Panc1 (cell line): ENCODE data around the gene FAM53B. TPM values are rescaled to one million over a fixed set of nuclear protein-coding genes. Genes with fewer than 3 reads are reported as not detected.
A peak's percentile ranks its signal among the peaks of the same experiment; 100 is the strongest.

Source experiments
- ATAC-seq: fragments of 200-7000 bp; cut with Tn5 transposase; 2 replicates; pipeline ENCODE4 v1.9.1; 2020; ENCODE audit warnings: mild to moderate bottlenecking, moderate library complexity
- BruUV-seq: library from RNA; stranded (reverse); fragments of 400-500 nt; replicated peaks from 2 replicates; lab custom pipeline; 2021; lab: Mats Ljungman, UMichigan
- CTCF ChIA-PET: fragments of 300-600 bp; sonication (Branson Sonifier 250); formaldehyde crosslinking; loops from one replicate; lab custom pipeline; 2022; ENCODE audit warnings: antibody characterized with exemption; lab: Charles Lee
- POLR2A ChIA-PET: fragments of 300-600 bp; sonication (Branson Sonifier 250); formaldehyde crosslinking; loops from one replicate; lab custom pipeline; 2022; ENCODE audit warnings: antibody characterized with exemption; lab: Charles Lee
- DNase-seq: peaks from one replicate; pipeline ENCODE4 v3.0.0-alpha.2; 2010; ENCODE audit warnings: low read depth, low spot score
- H3K27ac ChIP-seq: 2 replicates; pipeline ENCODE4 v1.5.1; 2011; ENCODE audit warnings: mild to moderate bottlenecking, low read length, inconsistent platforms
- H3K27me3 ChIP-seq: fragments of 200-500 bp; sonication (Bioruptor generic); 2 replicates; pipeline ENCODE4 v1.6.0; 2014; ENCODE audit warnings: low read length, inconsistent platforms; ENCODE audit not compliant: control insufficient read depth, insufficient read depth
- H3K36me3 ChIP-seq: fragments of 200-500 bp; sonication (Bioruptor generic); 2 replicates; pipeline ENCODE4 v1.5.1; 2014; ENCODE audit warnings: inconsistent platforms, mild to moderate bottlenecking, low read length, moderate library complexity; ENCODE audit not compliant: control insufficient read depth, insufficient read depth
- H3K4me1 ChIP-seq: 2 replicates; pipeline ENCODE4 v1.5.1; 2011; ENCODE audit warnings: inconsistent platforms, mild to moderate bottlenecking, low read length, moderate library complexity; ENCODE audit not compliant: control insufficient read depth, insufficient read depth
- H3K4me3 ChIP-seq, 2 experiments: 2 replicates each; pipeline ENCODE4 v1.5.1; 2011 to 2012; ENCODE audit warnings: low read depth in 2 of 2, low read length in 2 of 2, mild to moderate bottlenecking in 2 of 2, inconsistent platforms in 1 of 2, moderate library complexity in 1 of 2
- H3K9me3 ChIP-seq: fragments of 200-500 bp; sonication (Bioruptor generic); 2 replicates; pipeline ENCODE4 v1.5.1; 2014; ENCODE audit warnings: low read depth, mild to moderate bottlenecking, inconsistent platforms, low read length, moderate library complexity; ENCODE audit not compliant: control insufficient read depth, insufficient read depth
- CTCF ChIP-seq: fragments of 450-650 bp; IDR thresholded peaks from 2 replicates; pipeline ENCODE4 v1.5.1; 2017; ENCODE audit warnings: mild to moderate bottlenecking
- POLR2AphosphoS5 ChIP-seq: IDR thresholded peaks from 2 replicates; pipeline ENCODE4 v1.6.1; 2012; ENCODE audit warnings: mild to moderate bottlenecking, low read depth, low read length, moderate library complexity
- REST ChIP-seq, 2 experiments: IDR thresholded peaks; 2 replicates each; pipeline ENCODE4 v1.6.1; 2011 to 2012; ENCODE audit warnings: low read depth in 2 of 2, control low read depth in 1 of 2, low read length in 1 of 2, mild to moderate bottlenecking in 1 of 2, moderate library complexity in 1 of 2; ENCODE audit not compliant: insufficient read depth in 1 of 2
- SIN3A ChIP-seq: IDR thresholded peaks from 2 replicates; pipeline ENCODE4 v1.6.1; 2012; ENCODE audit warnings: low read depth, mild to moderate bottlenecking, low read length, moderate library complexity, borderline replicate concordance; ENCODE audit not compliant: insufficient read depth
- TCF7L2 ChIP-seq: IDR thresholded peaks from 2 replicates; pipeline ENCODE4 v1.6.1; 2011; ENCODE audit warnings: mild to moderate bottlenecking, low read depth, low read length, inconsistent platforms
- in situ Hi-C: cut with HindIII; loops from 2 replicates; pipeline ENCODE4 v1.10.0; 2016; ENCODE audit warnings: low sequenced_read_pairs, low pct_unique_long_range_greater_than_20kb
- intact Hi-C: fragments of 100-400 bp; cut with micrococcal nuclease; formaldehyde crosslinking; loops from one replicate; pipeline ENCODE4 v1.10.0; 2022; ENCODE audit not compliant: unreplicated experiment
- total RNA-seq: library from RNA; stranded (reverse); gene quantifications from one replicate; pipeline ENCODE4 v1.2.1, GENCODE V29; 2021; ENCODE audit not compliant: unreplicated experiment

The FAM53B gene
- total RNA-seq, 1 experiment from 2014 or later: 42.5 TPM

- intact Hi-C loops: no loop called here
- Histone ChIP-seq H3K4me1 (no peaks in the 10 kb centered on the region), H3K4me3 (no peak overlapping the region), H3K27ac (no peak overlapping the region), H3K27me3 (no peaks in the 10 kb centered on the region), H3K9me3 (no peaks in the 10 kb centered on the region), H3K36me3 (peaks cover 4% of the 10 kb centered on the region; the same call in 1 of the 2 replicates)
- in situ Hi-C loops: no loop called here
- no peak for DNase-seq
- ChIA-PET CTCF (interaction anchor here (0.6 kb wide), 1 partner anchor 187 kb away, joined by 3 read pairs; no protein-coding TSS in a partner anchor), POLR2A (no interaction called here)
- TF ChIP-seq CTCF (no peak), REST (IDR thresholded peaks at IDR 0.05; ENCODE audit: insufficient read depth in 1 of 2, low read depth in 2 of 2, low read length in 1 of 2) (no peak), POLR2AphosphoS5 (no peak), TCF7L2 (no peak), SIN3A (no peak)
- BruUV-seq: no TSS peak
- no peak for ATAC-seq
These were observed 64.8 kb downstream of the FAM53B start for GRCh38 chr10:124679401-124679800.

GRCh38 chr10:124678557-124679240, 65.5 kb downstream of the FAM53B start:
- H3K4me3 ChIP-seq: no peak overlapping the region
- POLR2A ChIA-PET: no interaction called here
- CTCF ChIA-PET: interaction anchor here (0.6 kb wide), 1 partner anchor 186 kb away, joined by 3 read pairs; no protein-coding TSS in a partner anchor
- TF ChIP-seq SIN3A: no peak
- no peak for TF ChIP-seq TCF7L2
- TF ChIP-seq REST (IDR thresholded peaks at IDR 0.05; ENCODE audit: insufficient read depth in 1 of 2, low read depth in 2 of 2, low read length in 1 of 2): no peak
- TF ChIP-seq POLR2AphosphoS5: no peak
- no peak for TF ChIP-seq CTCF
- intact Hi-C loops (no loop called here), in situ Hi-C loops (no loop called here)
- DNase-seq (no peak), ATAC-seq (peak; percentile 30; the same call in 1 of the 2 replicates)
- no peak overlapping the region for H3K27ac ChIP-seq
- no peaks in the 10 kb centered on the region for H3K4me1 ChIP-seq
- no peaks in the 10 kb centered on the region for H3K9me3 ChIP-seq
- H3K36me3 ChIP-seq: peaks cover 4% of the 10 kb centered on the region; the same call in 1 of the 2 replicates
- no peaks in the 10 kb centered on the region for H3K27me3 ChIP-seq
- BruUV-seq: no TSS peak
